ENCODE results near the gene ZMPSTE24.

DNA sequence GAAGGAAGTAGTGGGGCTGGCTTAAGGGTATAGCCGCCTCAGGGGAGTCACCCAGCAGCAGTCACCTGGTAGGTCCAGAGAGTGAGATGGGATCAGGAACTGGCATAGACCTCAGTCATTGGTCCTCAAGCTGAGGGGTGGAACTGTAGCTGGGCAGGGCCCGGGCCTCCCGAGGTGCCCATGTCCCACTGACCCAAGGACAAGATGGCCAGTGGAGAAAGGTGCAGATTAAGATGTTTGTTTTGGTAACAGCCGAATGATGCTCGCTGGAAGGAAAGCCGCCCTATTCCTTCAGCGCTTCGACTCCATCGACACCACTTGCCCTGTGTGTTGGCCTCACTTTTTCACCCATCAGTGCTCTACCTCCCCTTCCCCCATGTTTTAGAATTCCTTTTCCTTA is 42.6 kb downstream of the ZMPSTE24 start:
- TF ChIP-seq EZH2 (IDR thresholded peaks at IDR 0.05; ENCODE audit: low read length, missing control alignments) = no peak
- TF ChIP-seq, protein P1, sequence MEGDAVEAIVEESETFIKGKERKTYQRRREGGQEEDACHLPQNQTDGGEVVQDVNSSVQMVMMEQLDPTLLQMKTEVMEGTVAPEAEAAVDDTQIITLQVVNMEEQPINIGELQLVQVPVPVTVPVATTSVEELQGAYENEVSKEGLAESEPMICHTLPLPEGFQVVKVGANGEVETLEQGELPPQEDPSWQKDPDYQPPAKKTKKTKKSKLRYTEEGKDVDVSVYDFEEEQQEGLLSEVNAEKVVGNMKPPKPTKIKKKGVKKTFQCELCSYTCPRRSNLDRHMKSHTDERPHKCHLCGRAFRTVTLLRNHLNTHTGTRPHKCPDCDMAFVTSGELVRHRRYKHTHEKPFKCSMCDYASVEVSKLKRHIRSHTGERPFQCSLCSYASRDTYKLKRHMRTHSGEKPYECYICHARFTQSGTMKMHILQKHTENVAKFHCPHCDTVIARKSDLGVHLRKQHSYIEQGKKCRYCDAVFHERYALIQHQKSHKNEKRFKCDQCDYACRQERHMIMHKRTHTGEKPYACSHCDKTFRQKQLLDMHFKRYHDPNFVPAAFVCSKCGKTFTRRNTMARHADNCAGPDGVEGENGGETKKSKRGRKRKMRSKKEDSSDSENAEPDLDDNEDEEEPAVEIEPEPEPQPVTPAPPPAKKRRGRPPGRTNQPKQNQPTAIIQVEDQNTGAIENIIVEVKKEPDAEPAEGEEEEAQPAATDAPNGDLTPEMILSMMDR (conservative IDR thresholded peaks at IDR 0.05 in 1 of 2, IDR thresholded peaks at IDR 0.05 in 1 of 2; ENCODE audit: low read depth in 1 of 2, low read length in 2 of 2) = no peak
